ENCODE results near the gene C9orf40.

- TF ChIP-seq, protein P1, sequence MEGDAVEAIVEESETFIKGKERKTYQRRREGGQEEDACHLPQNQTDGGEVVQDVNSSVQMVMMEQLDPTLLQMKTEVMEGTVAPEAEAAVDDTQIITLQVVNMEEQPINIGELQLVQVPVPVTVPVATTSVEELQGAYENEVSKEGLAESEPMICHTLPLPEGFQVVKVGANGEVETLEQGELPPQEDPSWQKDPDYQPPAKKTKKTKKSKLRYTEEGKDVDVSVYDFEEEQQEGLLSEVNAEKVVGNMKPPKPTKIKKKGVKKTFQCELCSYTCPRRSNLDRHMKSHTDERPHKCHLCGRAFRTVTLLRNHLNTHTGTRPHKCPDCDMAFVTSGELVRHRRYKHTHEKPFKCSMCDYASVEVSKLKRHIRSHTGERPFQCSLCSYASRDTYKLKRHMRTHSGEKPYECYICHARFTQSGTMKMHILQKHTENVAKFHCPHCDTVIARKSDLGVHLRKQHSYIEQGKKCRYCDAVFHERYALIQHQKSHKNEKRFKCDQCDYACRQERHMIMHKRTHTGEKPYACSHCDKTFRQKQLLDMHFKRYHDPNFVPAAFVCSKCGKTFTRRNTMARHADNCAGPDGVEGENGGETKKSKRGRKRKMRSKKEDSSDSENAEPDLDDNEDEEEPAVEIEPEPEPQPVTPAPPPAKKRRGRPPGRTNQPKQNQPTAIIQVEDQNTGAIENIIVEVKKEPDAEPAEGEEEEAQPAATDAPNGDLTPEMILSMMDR (IDR thresholded peaks at IDR 0.05) = no peak
- TF ChIP-seq POLR2A (IDR thresholded peaks at IDR 0.05) = no peak
These were observed 21.8 kb upstream of the C9orf40 start for GRCh38 chr9:74974558-74974957.
